ENCODE measurements around the gene ATP4B.

ATP4B gene

DNA sequence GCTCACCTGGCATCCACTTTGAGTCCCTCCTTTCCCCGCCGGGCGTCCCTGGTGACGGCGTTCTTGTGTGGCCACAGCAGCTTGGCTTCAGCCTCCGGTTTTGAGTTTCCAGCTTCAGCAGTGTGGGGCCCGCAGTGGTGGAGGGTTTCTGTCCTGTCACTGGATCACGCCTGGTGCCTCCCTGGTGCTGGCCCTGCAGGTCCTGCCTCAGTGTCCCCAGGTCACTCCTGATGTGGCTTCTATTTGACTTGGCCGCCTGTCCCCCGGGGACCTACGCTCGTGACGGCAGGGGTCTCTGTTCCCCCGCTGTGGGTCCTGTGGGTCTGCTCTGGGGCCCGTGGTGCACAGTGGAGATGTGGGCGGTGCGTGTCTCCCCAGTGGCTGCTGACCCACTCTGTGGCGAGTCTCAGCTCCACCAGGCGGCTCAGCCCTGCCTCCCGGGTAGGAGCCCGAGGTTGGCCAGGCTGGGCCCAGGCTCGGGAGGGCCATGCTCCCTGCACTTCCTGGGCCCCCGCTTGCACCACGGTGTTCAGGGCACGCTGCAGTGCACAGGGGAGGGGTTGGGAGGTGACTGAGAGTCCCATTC lies 1.9 kb downstream of the ATP4B start:
- no peak for DNase-seq

- DNase-seq = no peak
Measured at GRCh38 chr13:113655346-113656002, 2.5 kb downstream of the ATP4B start.

GRCh38 chr13:113654591-113655345 lies 3.2 kb downstream of the ATP4B start:
- no peak for DNase-seq

- DNase-seq = no peak
Measured at GRCh38 chr13:113654175-113654560, 3.8 kb downstream of the ATP4B start.

DNA sequence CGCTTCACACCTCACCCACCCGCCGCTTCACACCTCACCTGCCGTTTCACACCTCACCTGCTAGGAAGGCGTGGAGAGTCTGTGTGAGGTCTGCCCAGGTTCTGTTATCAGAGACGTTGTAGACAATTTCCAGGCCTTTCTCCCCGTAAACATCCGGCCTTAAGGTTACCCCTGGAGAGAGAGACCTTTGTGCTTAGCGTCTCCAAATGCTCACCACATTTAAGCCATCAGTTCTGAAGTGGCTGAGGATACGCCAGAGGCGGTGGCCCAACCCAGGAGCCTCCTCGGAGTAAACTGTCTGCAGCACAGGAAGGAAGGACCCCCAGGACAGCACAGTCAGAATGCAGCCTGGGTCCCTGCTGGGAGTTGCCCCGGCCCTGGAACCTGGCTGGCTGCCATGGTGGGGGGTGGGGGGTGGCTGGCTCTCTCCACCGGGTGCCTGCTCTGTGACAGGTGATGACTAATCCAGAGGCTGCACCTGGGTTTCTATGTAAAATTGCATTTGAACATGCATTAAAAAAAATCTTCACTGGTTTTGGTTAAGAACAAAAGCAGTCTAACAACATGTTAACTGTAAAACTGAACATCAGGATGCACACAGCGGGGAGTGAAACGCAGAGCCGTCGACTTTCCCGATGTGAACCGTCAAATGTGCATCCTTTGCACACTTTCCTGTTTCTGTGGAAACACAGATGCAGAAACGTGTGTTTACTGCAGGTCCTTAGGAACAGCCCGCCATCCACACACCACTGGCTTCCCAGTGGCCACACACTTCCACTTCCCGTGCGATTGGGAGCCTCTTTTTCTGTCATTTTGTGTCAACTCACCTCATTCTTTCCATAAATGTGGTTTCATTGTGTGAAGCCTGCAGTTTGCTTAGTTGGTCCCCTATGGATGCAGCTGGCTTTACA lies 4.5 kb downstream of the ATP4B start:
- DNase-seq = no peak

DNA sequence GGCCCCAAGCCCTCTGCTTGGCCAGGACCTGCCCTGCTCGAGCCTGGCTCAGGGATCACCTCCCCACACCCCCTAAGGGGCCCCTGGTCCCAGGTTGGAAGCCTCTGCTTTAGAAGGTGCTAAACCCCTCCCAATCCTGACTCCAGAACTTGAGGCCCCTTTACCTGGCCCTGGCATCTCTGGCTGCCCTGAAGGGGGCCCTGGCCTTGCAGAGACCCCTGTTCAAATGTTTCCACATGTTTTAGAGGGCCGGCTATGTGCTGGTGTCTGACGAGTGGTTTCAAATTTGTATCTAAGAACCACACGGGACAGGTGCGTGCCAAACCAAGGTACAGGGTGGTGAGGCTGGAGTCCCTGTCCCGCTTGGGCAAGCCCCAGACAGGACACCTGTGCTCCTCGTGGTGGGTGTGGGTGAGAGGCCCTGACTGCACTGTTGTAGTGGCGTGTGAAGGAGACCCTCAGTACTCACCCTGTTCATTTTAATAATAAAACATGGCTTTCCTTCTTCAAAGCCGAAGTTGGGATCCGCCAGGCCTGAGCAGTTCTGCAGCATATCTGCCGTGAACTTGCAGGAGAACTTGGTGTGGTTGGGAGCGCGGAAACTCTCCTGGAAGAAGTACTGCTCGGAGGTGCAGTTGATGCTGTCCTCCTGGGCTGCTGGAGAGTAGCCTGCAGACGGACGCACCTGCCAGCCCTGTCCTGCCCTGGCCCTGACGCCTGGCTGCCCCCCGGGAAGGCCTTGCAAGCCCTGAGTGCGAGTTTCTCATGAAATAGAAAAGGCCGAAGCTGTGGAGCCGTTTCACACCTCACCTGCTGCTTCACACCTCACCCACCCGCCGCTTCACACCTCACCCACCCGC lies 5.4 kb downstream of the ATP4B start:
- DNase-seq = no peak

DNA sequence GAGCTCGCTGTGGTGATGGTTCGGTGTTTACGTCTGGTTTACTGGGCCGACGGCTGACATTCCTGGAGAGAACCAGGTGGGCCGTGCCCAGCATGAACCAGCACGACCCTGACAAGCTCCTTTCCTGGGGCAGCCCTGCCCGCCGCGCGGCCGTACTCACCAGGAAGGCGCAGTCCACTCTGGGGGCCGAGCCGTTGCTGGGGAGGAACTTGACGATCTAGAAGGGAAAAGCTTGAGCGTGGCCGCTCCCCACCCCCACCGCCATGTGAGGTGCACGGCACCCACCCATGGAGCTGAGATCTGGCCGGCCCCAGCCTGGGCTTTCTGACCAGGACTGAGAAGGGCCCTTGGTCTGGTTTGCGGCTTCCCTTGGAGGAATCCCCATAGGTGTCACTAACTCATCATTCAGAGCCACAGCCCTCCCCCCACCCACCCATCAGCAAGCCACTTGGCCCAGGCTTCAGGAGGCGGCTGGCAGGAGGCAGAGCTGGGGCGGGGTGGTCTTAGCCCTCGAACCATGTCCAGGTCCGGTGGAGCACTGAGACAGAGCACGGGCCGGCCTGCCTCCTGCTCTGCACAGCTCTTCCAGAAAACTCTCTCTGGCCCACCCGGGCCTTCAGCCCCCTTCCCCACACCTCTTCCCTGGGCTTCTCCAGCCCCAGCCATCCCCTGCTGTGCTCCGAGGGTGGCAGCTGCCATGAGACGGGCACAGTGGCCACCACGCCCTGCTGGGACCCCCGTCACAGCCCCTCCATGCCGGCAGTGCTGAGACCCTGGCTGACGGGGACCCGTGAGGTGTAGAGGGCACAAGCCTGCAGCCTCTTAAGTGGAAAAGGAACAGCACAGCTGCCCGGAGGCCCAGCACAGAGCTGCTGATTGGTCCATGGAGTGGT lies 6.2 kb downstream of the ATP4B start:
- no peak for DNase-seq

- DNase-seq = no peak
Measured at GRCh38 chr13:113650731-113651148, 7.3 kb downstream of the ATP4B start.

DNA sequence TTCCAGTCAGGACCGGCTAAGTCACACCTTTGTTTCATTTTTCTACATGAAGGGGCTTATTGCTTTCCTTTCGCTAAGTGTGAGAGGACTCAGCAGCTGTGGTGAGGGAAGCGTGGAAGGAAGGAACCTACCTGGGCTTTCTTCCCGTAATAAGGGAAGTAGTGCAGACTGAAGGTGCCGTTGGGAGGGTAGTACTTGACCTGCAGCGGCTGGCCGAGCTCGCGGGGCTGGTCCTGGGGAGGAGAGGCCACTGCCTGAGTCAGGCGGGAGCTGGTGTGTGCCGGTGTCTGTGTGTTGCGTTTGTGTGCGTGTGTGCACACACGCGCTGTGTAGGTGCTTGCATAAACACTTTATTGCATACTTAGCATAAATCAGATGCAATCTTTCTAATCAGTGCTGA lies 7.7 kb downstream of the ATP4B start:
- DNase-seq = no peak

GRCh38 chr13:113649212-113649611 lies 8.8 kb downstream of the ATP4B start:
- DNase-seq = no peak

- no peak for DNase-seq
Measured at GRCh38 chr13:113648216-113648610, 9.8 kb downstream of the ATP4B start.

- DNase-seq = no peak
Measured at GRCh38 chr13:113647351-113648215, 10.4 kb downstream of the ATP4B start.

- DNase-seq = no peak
Measured at GRCh38 chr13:113646921-113647340, 11.1 kb downstream of the ATP4B start.

DNA sequence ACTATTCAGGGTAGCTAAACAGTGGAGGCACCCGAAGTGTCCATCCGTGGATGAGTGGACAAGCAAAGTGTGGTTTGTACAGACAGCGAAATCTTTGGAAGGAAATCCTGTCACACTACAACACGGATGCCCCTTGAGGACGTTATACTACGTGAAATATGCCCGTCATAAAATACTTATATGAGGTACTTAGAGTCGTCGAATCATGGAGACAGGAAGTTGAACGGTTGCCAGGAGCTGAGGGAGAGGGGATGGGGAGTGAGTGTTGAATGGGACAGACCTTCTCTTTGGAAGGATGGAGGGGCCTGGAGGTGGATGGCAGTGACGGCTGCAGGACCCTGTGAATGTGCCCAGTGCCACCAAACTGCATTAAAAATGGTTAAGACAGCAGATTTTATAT lies 11.6 kb downstream of the ATP4B start:
- DNase-seq = no peak

DNA sequence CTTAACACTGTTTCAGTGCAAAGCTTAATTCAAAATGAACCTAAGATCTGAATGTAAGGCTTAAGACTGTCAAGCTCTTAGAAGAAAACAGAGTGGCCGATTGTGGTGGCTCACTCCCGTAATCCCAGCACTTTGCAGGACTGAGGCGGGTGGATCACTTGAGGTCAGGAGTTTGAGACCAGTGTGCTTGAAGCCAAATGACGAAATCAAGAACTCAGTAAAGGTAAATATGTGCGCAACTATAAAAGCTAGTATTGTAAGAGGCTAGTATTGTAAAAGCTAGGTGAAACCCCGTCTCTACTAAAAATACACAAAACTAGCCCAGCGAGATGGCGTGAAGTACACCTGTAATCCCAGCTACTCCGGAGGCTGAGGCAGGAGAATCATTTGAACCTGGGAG lies 12.7 kb downstream of the ATP4B start:
- no peak for DNase-seq

GRCh38 chr13:113644800-113645199 lies 13.2 kb downstream of the ATP4B start:
- DNase-seq = no peak

GRCh38 chr13:113643593-113643992 lies 14.4 kb downstream of the ATP4B start:
- DNase-seq = no peak

- no peak for DNase-seq
Measured at GRCh38 chr13:113642563-113642962, 15.4 kb downstream of the ATP4B start.

- DNase-seq = no peak
Measured at GRCh38 chr13:113641426-113641825, 16.6 kb downstream of the ATP4B start.

DNA sequence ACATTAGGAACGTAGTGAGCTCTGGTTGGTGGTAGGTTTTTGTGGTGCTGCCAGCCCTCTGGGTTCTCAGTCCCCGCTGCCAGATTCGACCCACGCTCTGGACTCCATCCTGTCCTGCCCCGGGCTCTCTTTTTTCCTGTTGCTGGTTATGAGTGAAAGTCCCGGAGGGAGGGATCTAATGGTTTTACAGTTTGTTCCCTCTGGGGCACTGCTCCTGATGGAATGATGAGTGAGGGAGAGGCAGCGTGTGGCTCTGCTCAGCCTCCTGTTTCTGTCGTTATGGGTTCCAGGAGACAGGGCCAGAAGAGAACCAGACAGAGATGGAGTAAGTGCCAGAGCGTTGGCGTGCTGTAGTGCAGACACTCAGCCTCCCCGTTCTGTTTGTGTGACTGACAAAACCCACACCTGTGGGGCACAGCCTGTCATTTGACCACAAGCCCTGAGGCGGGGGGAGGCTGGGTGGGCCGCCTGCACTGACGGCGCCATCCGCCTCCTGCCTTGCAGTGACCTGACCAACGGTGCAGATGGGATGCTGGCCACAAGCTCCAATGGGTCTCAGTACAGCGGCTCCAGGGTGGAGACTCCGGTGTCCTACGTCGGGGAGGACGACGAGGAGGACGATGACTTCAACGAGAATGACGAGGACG lies 18.3 kb downstream of the ATP4B start:
- DNase-seq = no peak

Measured in stimulated activated CD8-positive, alpha-beta memory T cell treated with anti-CD3 and anti-CD28 coated beads, Interleukin-4, amount 100 ng/mL, for 48 hours (primary cell).